DMS53 treated with DMSO at 0.1 percent for 48 hours (cell line): Measurements from ENCODE around the gene RGMA.

ENCODE experiments used
- DNase-seq: peaks from one replicate; lab custom pipeline; 2025; ENCODE audit not compliant: unreplicated experiment; lab: John Stamatoyannopoulos, UW

The RGMA gene

GRCh38 chr15:93020976-93021772 is 67.8 kb downstream of the RGMA start:
- DNase-seq = no peak

GRCh38 chr15:93019971-93020370 is 69.0 kb downstream of the RGMA start:
- DNase-seq = no peak

GRCh38 chr15:93019090-93019489 is 69.9 kb downstream of the RGMA start:
- DNase-seq = no peak

- DNase-seq = no peak
These were observed 70.4 kb downstream of the RGMA start for GRCh38 chr15:93018574-93018973.

GRCh38 chr15:93017526-93017925 is 71.5 kb downstream of the RGMA start:
- no peak for DNase-seq

GRCh38 chr15:93012786-93013185 is 76.2 kb downstream of the RGMA start:
- no peak for DNase-seq

GRCh38 chr15:93007994-93008393 is 81.0 kb downstream of the RGMA start:
- DNase-seq = no peak

- DNase-seq = no peak
These were observed 83.9 kb downstream of the RGMA start for GRCh38 chr15:93005133-93005532.

- DNase-seq = no peak
These were observed 87.1 kb downstream of the RGMA start for GRCh38 chr15:93001881-93002280.

- no peak for DNase-seq
These were observed 87.9 kb downstream of the RGMA start for GRCh38 chr15:93001156-93001555.

GRCh38 chr15:92997821-92998220 is 91.2 kb downstream of the RGMA start:
- DNase-seq = no peak

- no peak for DNase-seq
These were observed 96.3 kb downstream of the RGMA start for GRCh38 chr15:92992720-92993119.

GRCh38 chr15:92990031-92990430 is 99.0 kb downstream of the RGMA start:
- no peak for DNase-seq

GRCh38 chr15:92989470-92989869 is 99.5 kb downstream of the RGMA start:
- no peak for DNase-seq
